ENCODE measurements around the gene ST8SIA4. TPM values are rescaled to one million over a fixed set of nuclear protein-coding genes. Genes with fewer than 3 reads are reported as not detected.

Gene ST8SIA4
- total RNA-seq, 1 experiment from 2014 or later, result not detected

- Histone ChIP-seq H3K23ac (ENCODE audit: insufficient read length, low read depth, low read length) (no peak overlapping the region), H2AFZ (ENCODE audit: low read length) (no peak overlapping the region), H3K9me3 (ENCODE audit: control insufficient read depth, low read depth, low read length) (no peaks in the 10 kb centered on the region), H4K5ac (ENCODE audit: insufficient read length, low read depth, low read length) (no peak overlapping the region), H2BK20ac (ENCODE audit: low read depth, low read length, poor library complexity, severe bottlenecking) (no peak overlapping the region), H2BK12ac (ENCODE audit: insufficient read length, low read depth, low read length) (no peak overlapping the region), H2BK120ac (ENCODE audit: low read depth, low read length, poor library complexity, severe bottlenecking) (no peak overlapping the region), H4K91ac (ENCODE audit: insufficient read length, low read depth, low read length) (no peak overlapping the region), H3K79me2 (ENCODE audit: insufficient read depth, low read length) (no peaks in the 10 kb centered on the region), H3K14ac (ENCODE audit: insufficient read depth, low read length) (no peak overlapping the region), H3K4me2 (ENCODE audit: insufficient read depth, insufficient read length, low read length) (no peak overlapping the region), H3K9ac (ENCODE audit: extremely low read depth, insufficient read length, low read length) (no peak overlapping the region), H3K4me1 (ENCODE audit: insufficient read depth, low read length) (no peaks in the 10 kb centered on the region), H3K18ac (ENCODE audit: insufficient read length, low read depth, low read length) (no peak overlapping the region), H3K4ac (ENCODE audit: low read depth, low read length) (no peak overlapping the region), H2BK15ac (ENCODE audit: low read depth, low read length) (no peak overlapping the region), H4K20me1 (ENCODE audit: control insufficient read depth, insufficient read depth, insufficient read length) (no peaks in the 10 kb centered on the region), H3K56ac (ENCODE audit: insufficient read length, low read depth, low read length) (no peak overlapping the region), H3T11ph (ENCODE audit: low read length) (no peak overlapping the region), H3K27ac (ENCODE audit: insufficient read length, low read depth, low read length) (no peak overlapping the region), H2BK5ac (ENCODE audit: insufficient read length, low read length) (no peak overlapping the region), H3K27me3 (ENCODE audit: insufficient read depth, low read length) (peaks cover 5% of the 10 kb centered on the region; the same call in 1 of the 2 replicates), H3K79me1 (ENCODE audit: insufficient read depth, low read depth, low read length, poor library complexity, severe bottlenecking) (no peaks in the 10 kb centered on the region), H3K23me2 (ENCODE audit: insufficient read length, low read depth, low read length, poor library complexity, severe bottlenecking) (no peaks in the 10 kb centered on the region), H4K8ac (replicated peaks; ENCODE audit: insufficient read length, low read depth, low read length) (no peak overlapping the region), H2AK5ac (ENCODE audit: insufficient read length, low read length) (no peak overlapping the region)
- Mint-ChIP-seq H3K27ac (no peak overlapping the region), H3K4me1 (peaks cover 9 to 12% of the 10 kb centered on the region in 2 experiments), H3K27me3 (ENCODE audit: low read depth) (peaks cover 11% of the 10 kb centered on the region), H3K9me3 (no peaks in the 10 kb centered on the region), H3K4me3 (no peak overlapping the region), H3K36me3 (ENCODE audit: insufficient read depth in 1 of 3, low read depth in 3 of 3) (no peaks in the 10 kb centered on the region)
- no peak for TF ChIP-seq CTCF (conservative IDR thresholded peaks at IDR 0.05)
- no CpG with 5 or more reads among the region's 1 CpG for WGBS (ENCODE audit: extremely low coverage, insufficient read length, low lambda C conversion rate)
- DNase-seq, result no peak
These were observed 140.1 kb downstream of the ST8SIA4 start for GRCh38 chr5:100762995-100763394.
